GM12865 (cell line): ENCODE data around the gene SLC24A3.

Source experiments
- DNase-seq: peaks from one replicate; pipeline ENCODE4 v3.0.0; 2010; ENCODE audit warnings: low read depth
- H3K4me3 ChIP-seq: 2 replicates; pipeline ENCODE4 v1.5.1; 2011; ENCODE audit warnings: mild to moderate bottlenecking, low read depth, low read length, control low read depth
- CTCF ChIP-seq: IDR thresholded peaks from 2 replicates; pipeline ENCODE4 v1.5.1; 2011; ENCODE audit warnings: low read length, control low read depth, low read depth, inconsistent platforms; ENCODE audit not compliant: insufficient read depth; ENCODE audit errors: missing control alignments

SLC24A3 gene

GRCh38 chr20:19605786-19606485 lies 393.5 kb downstream of the SLC24A3 start:
- H3K4me3 ChIP-seq: no peak overlapping the region
- TF ChIP-seq CTCF: no peak
- no peak for DNase-seq

- DNase-seq: no peak
- no peak overlapping the region for H3K4me3 ChIP-seq
- no peak for TF ChIP-seq CTCF
Measured at GRCh38 chr20:19609642-19610223, 397.3 kb downstream of the SLC24A3 start.

GRCh38 chr20:19615629-19616028 lies 403.2 kb downstream of the SLC24A3 start:
- no peak for DNase-seq
- H3K4me3 ChIP-seq: no peak overlapping the region
- no peak for TF ChIP-seq CTCF

GRCh38 chr20:19616081-19616480 lies 403.6 kb downstream of the SLC24A3 start:
- no peak overlapping the region for H3K4me3 ChIP-seq
- DNase-seq: no peak
- no peak for TF ChIP-seq CTCF

- no peak for DNase-seq
Measured at GRCh38 chr20:19616620-19617019, 404.2 kb downstream of the SLC24A3 start.

GRCh38 chr20:19617256-19617655 lies 404.8 kb downstream of the SLC24A3 start:
- DNase-seq: no peak
- no peak overlapping the region for H3K4me3 ChIP-seq
- TF ChIP-seq CTCF: no peak

More at GRCh38 chr20:19616620-19617019, 404.2 kb downstream of the SLC24A3 start:
- no peak overlapping the region for H3K4me3 ChIP-seq
- no peak for TF ChIP-seq CTCF

- no peak for DNase-seq
- no peak for TF ChIP-seq CTCF
- H3K4me3 ChIP-seq: no peak overlapping the region
Measured at GRCh38 chr20:19618711-19619110, 406.3 kb downstream of the SLC24A3 start.
